CD14-positive monocyte (primary cell): ENCODE data around the gene MRPS9. TPM values are rescaled to one million over a fixed set of nuclear protein-coding genes. Genes with fewer than 3 reads are reported as not detected.

Experiments
- DNase-seq, 3 donors: peaks; one replicate each; pipeline ENCODE4 v3.0.0-alpha.2; 2011 to 2022
- H2AFZ ChIP-seq: 2 replicates; pipeline ENCODE4 v1.6.0; 2012; ENCODE audit warnings: mild to moderate bottlenecking, low read depth, low read length, inconsistent platforms; ENCODE audit not compliant: insufficient read depth, poor library complexity, severe bottlenecking
- H3K27ac ChIP-seq, 2 donors: 1 replicate in 1 of 2; 2 replicates in 1 of 2; pipeline ENCODE4 v1.5.1; 2012 to 2013; ENCODE audit warnings: low read length in 2 of 2, control low read depth in 1 of 2, inconsistent platforms in 1 of 2, low read depth in 1 of 2, mild to moderate bottlenecking in 1 of 2
- H3K27me3 ChIP-seq, 2 donors: one replicate each; pipeline versions ENCODE4 v1.6.0 to v1.6.1; 2011 to 2013; ENCODE audit warnings: low read length in 2 of 2; ENCODE audit not compliant: control insufficient read depth in 2 of 2, insufficient read depth in 2 of 2
- H3K36me3 ChIP-seq, 2 donors: replicated peaks in 1 of 2; 1 replicate in 1 of 2; 2 replicates in 1 of 2; pipeline versions ENCODE4 v1.5.1 to v1.6.1; 2012 to 2013; ENCODE audit warnings: low read length in 2 of 2, control low read depth in 1 of 2, inconsistent platforms in 1 of 2, mild to moderate bottlenecking in 1 of 2; ENCODE audit not compliant: insufficient read depth in 2 of 2, control insufficient read depth in 1 of 2
- H3K4me1 ChIP-seq, 2 donors: 1 replicate in 1 of 2; 2 replicates in 1 of 2; pipeline versions ENCODE4 v1.5.1 to v1.6.1; 2012 to 2013; ENCODE audit warnings: low read length in 2 of 2, control low read depth in 1 of 2, inconsistent platforms in 1 of 2, mild to moderate bottlenecking in 1 of 2, moderate library complexity in 1 of 2; ENCODE audit not compliant: insufficient read depth in 2 of 2, control insufficient read depth in 1 of 2
- H3K4me2 ChIP-seq: replicated peaks from 2 replicates; pipeline ENCODE3; 2012; ENCODE audit warnings: low read length, moderate library complexity, mild to moderate bottlenecking; ENCODE audit not compliant: poor library complexity, severe bottlenecking; ENCODE audit errors: extremely low read depth
- H3K4me3 ChIP-seq, 3 experiments: fragments of 200-600 bp in 1 of 3; sonication (generic) in 1 of 3; replicated peaks in 1 of 3; 1 replicate in 2 of 3; 2 replicates in 1 of 3; pipeline ENCODE4 v1.5.1; 2011 to 2013; ENCODE audit warnings: low read length in 3 of 3, mild to moderate bottlenecking in 3 of 3, control low read depth in 2 of 3, low read depth in 2 of 3, inconsistent platforms in 1 of 3, moderate library complexity in 1 of 3
- H3K79me2 ChIP-seq: 2 replicates; pipeline ENCODE4 v1.6.0; 2012; ENCODE audit warnings: mild to moderate bottlenecking, control low read depth, inconsistent platforms, low read length, moderate library complexity; ENCODE audit not compliant: insufficient read depth
- H3K9ac ChIP-seq: 2 replicates; pipeline ENCODE4 v1.6.0; 2017; ENCODE audit warnings: low read length, mild to moderate bottlenecking; ENCODE audit not compliant: insufficient read depth, poor library complexity, severe bottlenecking
- H3K9me3 ChIP-seq, 2 donors: replicated peaks in 1 of 2; 1 replicate in 1 of 2; 2 replicates in 1 of 2; pipeline versions ENCODE4 v1.5.1 to v1.6.1; 2012 to 2013; ENCODE audit warnings: low read length in 2 of 2, control low read depth in 1 of 2; ENCODE audit not compliant: control insufficient read depth in 1 of 2, insufficient read depth in 1 of 2
- H4K20me1 ChIP-seq: 2 replicates; pipeline ENCODE4 v1.6.0; 2012; ENCODE audit warnings: mild to moderate bottlenecking, low read length, control low read depth, moderate library complexity; ENCODE audit not compliant: insufficient read depth
- H3K27ac Mint-ChIP-seq, 7 donors: one replicate each; pipeline ENCODE4 v1.8.0; 2020; ENCODE audit warnings: mild to moderate bottlenecking in 7 of 7, mixed read lengths in 7 of 7, moderate library complexity in 6 of 7, inconsistent platforms in 2 of 7
- H3K27me3 Mint-ChIP-seq, 3 donors: one replicate each; pipeline ENCODE4 v1.8.0; 2021 to 2022; ENCODE audit warnings: low read depth in 3 of 3, mild to moderate bottlenecking in 3 of 3, mixed read lengths in 3 of 3, moderate library complexity in 3 of 3, inconsistent platforms in 1 of 3
- H3K36me3 Mint-ChIP-seq, 2 donors: one replicate each; pipeline ENCODE4 v1.8.0; 2020; ENCODE audit warnings: mixed read lengths in 2 of 2, inconsistent platforms in 1 of 2, mild to moderate bottlenecking in 1 of 2
- H3K4me1 Mint-ChIP-seq: one replicate; pipeline ENCODE4 v1.8.0; 2020; ENCODE audit warnings: mild to moderate bottlenecking, mixed read lengths
- H3K4me3 Mint-ChIP-seq, 2 donors: one replicate each; pipeline ENCODE4 v1.8.0; 2020; ENCODE audit warnings: mild to moderate bottlenecking in 2 of 2, mixed read lengths in 2 of 2, moderate library complexity in 1 of 2
- H3K9me3 Mint-ChIP-seq, 7 donors: one replicate each; pipeline ENCODE4 v1.8.0; 2020 to 2022; ENCODE audit warnings: mixed read lengths in 7 of 7, mild to moderate bottlenecking in 6 of 7, moderate library complexity in 6 of 7, inconsistent platforms in 2 of 7
- CTCF ChIP-seq: fragments of 200-600 bp; IDR thresholded peaks from one replicate; pipeline ENCODE4 v1.8.0; 2022; ENCODE audit warnings: antibody characterized with exemption, mild to moderate bottlenecking
- WGBS: methylation state at CpG from one replicate; pipeline ENCODE4 v1.1.5; 2013; ENCODE audit warnings: missing lambda C conversion rate; ENCODE audit not compliant: insufficient coverage; 5-methylcytosine and 5-hydroxymethylcytosine counted together
- intact Hi-C, 2 donors: fragments of 100-400 bp; cut with micrococcal nuclease; formaldehyde crosslinking; loops; one replicate each; pipeline versions ENCODE4 v1.15.0 to v1.15.1; 2023
- polyA plus RNA-seq, 3 donors: library from polyadenylated mRNA; depleted of rRNA in 1 of 3; unstranded in 2 of 3; stranded (reverse) in 1 of 3; fragments of 300-500 nt in 2 of 3; fragments of >200 nt in 1 of 3; fragmentation: Illumina TruSeq in 2 of 3; gene quantifications; 1 replicate in 2 of 3; 2 replicates in 1 of 3; pipeline ENCODE4 v1.2.3, GENCODE V29; 2012 to 2021

Gene MRPS9
- polyA plus RNA-seq, 3 donors, result 9.9 to 12.5 (median 11.6) TPM

- no peaks in the 10 kb centered on the region for H4K20me1 ChIP-seq
- no peak overlapping the region for H3K4me3 Mint-ChIP-seq
- no peak overlapping the region for H2AFZ ChIP-seq
- H3K36me3 ChIP-seq, result no peaks in the 10 kb centered on the region
- H3K4me1 Mint-ChIP-seq, result peaks cover 5% of the 10 kb centered on the region
- peaks cover 4 to 5% of the 10 kb centered on the region in 2 donors for H3K4me1 ChIP-seq
- H3K79me2 ChIP-seq, result no peaks in the 10 kb centered on the region
- no peak overlapping the region for H3K27ac Mint-ChIP-seq
- H3K4me3 ChIP-seq, result no peak overlapping the region
- H3K9me3 ChIP-seq, result no peaks in the 10 kb centered on the region
- H3K4me2 ChIP-seq, result no peak overlapping the region
- DNase-seq, result no peak
- H3K9me3 Mint-ChIP-seq, result peaks cover 0 to 3% (median 0%) of the 10 kb centered on the region in 7 donors
- H3K27ac ChIP-seq, result no peak overlapping the region
- H3K9ac ChIP-seq, result no peak overlapping the region
- H3K27me3 Mint-ChIP-seq, result peaks cover 0 to 3% (median 2%) of the 10 kb centered on the region in 3 donors
- H3K36me3 Mint-ChIP-seq, result no peaks in the 10 kb centered on the region
- intact Hi-C loops, result no loop called here
- H3K27me3 ChIP-seq, result no peaks in the 10 kb centered on the region
- WGBS, result no CpG with 5 or more reads among the region's 4 CpGs
- no peak for TF ChIP-seq CTCF
These were observed 87.6 kb downstream of the MRPS9 start for GRCh38 chr2:105125428-105125827.

- no peak overlapping the region for H3K27ac ChIP-seq
- H3K79me2 ChIP-seq, result no peaks in the 10 kb centered on the region
- no peaks in the 10 kb centered on the region for H3K36me3 ChIP-seq
- DNase-seq, result no peak
- Mint-ChIP-seq H3K4me3 (no peak overlapping the region), H3K27me3 (peaks cover 0 to 3% (median 2%) of the 10 kb centered on the region in 3 donors), H3K9me3 (peaks cover 0 to 3% (median 0%) of the 10 kb centered on the region in 7 donors), H3K36me3 (no peaks in the 10 kb centered on the region), H3K4me1 (peaks cover 5% of the 10 kb centered on the region), H3K27ac (no peak overlapping the region)
- intact Hi-C loops, result no loop called here
- H2AFZ ChIP-seq, result no peak overlapping the region
- no peaks in the 10 kb centered on the region for H4K20me1 ChIP-seq
- WGBS, result 83% methylated on average over 1 of the region's 3 CpGs
- H3K4me1 ChIP-seq, result peaks cover 4 to 5% of the 10 kb centered on the region in 2 donors
- H3K27me3 ChIP-seq, result no peaks in the 10 kb centered on the region
- no peak for TF ChIP-seq CTCF
- no peak overlapping the region for H3K4me2 ChIP-seq
- H3K9ac ChIP-seq, result no peak overlapping the region
- H3K9me3 ChIP-seq, result no peaks in the 10 kb centered on the region
- no peak overlapping the region for H3K4me3 ChIP-seq
These were observed 88.1 kb downstream of the MRPS9 start for GRCh38 chr2:105125920-105126319.
